HG03378 (cell line): ENCODE measurements around the gene IAPP.
"Not testable (repeated sequence)": the region's sequence is repeated elsewhere in the genome, so short reads cannot be mapped to it uniquely, and the experiment has no call there.

Experiments
- ATAC-seq: cut with Tn5 transposase; IDR thresholded peaks from one replicate; pipeline ENCODE4 v1.9.1; 2021; ENCODE audit warnings: mild to moderate bottlenecking, moderate library complexity; ENCODE audit not compliant: unreplicated experiment

IAPP gene

DNA sequence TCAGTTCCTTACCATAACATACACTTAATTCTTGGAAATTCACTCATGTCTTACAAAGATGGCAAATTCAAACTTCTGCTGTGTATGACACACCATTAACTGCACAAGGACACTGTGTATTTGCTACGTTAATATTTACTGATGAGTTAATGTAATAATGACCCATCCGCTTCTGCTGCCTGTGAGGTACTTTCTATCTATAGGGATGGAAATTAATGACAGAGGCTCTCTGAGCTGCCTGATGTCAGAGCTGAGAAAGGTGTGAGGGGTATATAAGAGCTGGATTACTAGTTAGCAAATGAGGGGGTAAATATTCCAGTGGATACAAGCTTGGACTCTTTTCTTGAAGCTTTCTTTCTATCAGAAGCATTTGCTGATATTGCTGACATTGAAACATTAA lies at the start of gene IAPP:
Gene IAPP, plus strand, starts transcription at position 301 of the 400 bp plus-strand sequence. CDS start 450 bp downstream, outside the sequence.
- no peak for ATAC-seq

DNA sequence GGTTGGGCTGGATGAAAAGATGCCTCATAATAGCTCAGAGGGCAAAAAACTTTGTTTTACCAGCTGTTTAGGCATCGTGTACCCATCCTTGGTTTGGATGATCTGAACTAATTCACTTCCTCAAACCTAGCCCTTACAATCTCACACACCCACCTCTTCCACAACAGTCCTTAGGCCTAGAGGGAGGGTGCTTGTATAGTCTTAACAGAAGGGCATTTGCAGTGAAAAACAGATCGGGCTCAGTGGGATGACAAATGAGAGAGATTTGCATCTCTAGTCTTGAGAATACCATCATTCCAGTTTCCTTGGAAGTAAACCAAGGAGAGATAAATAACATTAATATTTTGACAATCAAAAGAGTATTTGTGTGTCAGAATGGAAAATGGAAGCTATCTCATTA lies 49.0 kb upstream of the IAPP start:
- no peak for ATAC-seq

DNA sequence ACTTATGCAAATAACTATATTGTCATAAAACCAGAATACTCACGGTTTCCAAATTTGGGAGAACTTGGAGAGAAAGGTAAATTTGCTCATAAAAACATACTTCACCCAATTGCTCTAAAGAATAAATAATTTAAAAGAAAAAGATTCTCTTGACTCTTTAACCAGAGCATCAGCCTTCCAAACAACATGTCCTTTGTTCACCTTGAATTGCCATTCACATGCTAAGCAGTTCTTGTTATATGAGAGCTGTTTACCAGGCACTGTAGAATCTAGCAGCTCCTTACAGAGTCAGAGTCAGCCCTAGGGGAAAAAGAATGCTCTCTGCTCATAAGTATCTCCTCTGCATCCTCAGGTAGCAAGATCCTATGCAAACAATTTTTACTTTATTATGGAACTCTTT lies 48.2 kb upstream of the IAPP start:
- no peak for ATAC-seq

DNA sequence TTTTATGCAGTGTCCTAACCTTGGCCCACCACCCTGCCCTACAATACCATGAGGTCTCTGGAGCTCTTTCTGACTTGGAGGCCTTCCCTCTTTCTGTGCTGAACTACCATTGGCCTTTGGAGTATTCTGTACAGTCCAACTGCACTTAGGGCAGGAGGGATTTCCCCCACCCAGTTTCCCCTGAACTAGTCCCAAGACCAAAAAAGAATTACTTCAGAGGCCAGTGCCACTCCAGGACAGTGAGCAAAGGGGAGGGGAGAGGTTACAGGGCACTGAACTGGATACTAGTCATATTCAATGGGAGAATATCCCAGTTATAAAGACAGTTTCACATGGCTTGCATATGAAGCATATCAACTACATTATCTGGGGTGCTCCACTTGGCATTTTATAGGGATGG lies 44.1 kb upstream of the IAPP start:
- no peak for ATAC-seq

GRCh38 chr12:21330682-21331253 lies 41.9 kb upstream of the IAPP start:
- no peak for ATAC-seq

GRCh38 chr12:21334771-21335325 lies 37.9 kb upstream of the IAPP start, which contains the start of gene SLCO1A2:
SLCO1A2 (minus strand) TSS chr12:21334917; CDS start chr12:21334647, 270 bp downstream.
- no peak for ATAC-seq

DNA sequence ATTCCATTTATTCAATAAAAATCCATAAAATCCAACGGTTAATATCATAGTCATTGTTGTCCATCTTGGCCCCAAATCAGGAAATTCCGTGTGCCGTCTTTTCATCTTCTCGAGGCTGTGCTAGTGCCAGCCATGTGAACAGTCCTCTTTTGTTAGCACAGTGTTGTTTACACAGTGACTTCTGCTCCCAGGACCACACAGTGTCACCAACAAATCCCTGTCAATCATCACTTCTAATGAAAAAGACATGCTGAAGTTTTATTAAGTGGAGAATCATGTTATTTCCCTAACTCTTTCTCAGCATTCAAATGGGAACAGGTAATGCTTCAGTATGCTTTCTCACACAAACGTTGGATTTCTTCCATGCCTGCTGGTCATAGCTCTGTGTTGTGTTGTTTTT lies 36.0 kb upstream of the IAPP start:
- no peak for ATAC-seq

- no peak for ATAC-seq
Observed at GRCh38 chr12:21337453-21337852, 35.2 kb upstream of the IAPP start.

DNA sequence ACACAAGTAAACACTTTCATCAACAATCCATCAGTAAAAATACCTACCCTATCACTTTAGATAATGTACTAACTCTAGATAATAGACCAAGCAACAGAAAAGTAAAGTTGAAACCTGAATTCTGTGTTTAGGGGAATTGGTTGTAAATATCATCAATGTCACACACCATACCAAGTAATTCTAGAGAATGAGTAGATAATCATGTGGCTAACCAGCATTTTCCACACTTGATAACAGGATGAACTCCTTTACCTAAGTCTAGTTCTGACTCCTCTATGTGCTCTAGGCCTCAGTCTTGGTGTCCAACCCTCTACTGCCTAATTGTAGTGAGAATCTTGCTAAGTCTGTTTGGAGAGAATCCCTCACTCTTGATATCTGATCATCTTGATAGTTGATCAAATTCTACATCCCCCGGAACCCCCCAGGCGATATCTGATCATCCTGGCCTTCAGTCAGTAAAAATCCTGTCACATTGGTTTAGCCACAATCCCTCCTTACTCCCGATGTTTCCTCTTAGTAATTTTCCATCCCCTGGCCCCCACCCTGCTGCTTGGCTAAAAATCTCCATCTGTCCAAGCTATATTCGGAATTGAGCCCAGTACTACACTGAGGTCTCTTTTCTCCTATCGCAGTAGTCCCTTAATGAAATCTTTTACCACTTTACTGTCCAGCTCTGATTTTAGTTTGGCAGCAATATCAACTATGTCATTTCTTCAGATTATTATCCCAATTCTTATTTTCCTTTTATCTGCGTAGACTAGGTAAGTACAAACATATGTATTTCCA lies 34.5 kb upstream of the IAPP start:
- no peak for ATAC-seq

DNA sequence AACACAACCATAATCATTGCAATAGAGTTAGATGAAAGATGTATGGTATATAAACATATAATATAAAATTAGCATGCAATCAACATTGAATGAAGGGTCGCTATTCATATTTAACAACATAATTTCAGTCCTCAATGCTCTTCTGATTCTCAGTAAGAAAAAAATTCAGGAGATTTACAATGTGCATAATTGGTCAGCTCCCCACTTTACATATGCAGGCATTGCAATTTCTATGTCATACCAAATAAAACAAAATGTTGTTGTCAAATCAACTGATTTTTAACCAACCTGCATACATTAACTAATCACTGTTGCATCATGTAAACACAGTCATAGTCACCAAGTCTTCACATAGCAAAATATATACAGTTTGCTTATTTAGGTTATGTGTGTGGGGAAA lies 32.8 kb upstream of the IAPP start:
- no peak for ATAC-seq

DNA sequence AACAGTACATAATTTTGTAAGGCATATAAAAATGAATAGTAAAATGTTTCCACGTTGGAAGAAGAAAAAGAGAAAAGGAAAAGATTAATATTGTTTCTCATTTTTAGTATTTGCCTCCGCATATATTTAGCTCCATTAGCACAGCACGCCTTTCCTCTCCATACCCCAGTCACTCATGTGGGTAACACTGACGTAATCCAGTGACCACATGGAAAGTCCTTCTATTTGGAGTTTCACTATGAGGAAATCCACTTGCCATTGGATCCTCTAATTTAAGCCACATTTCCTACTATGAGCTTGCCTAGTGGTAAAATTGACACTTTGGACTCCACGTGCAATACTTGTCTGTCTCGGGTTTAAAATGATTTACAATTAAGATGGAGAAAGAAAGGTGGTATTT lies 32.3 kb upstream of the IAPP start:
- ATAC-seq, result no peak

- no peak for ATAC-seq
Observed at GRCh38 chr12:21341769-21342168, 30.9 kb upstream of the IAPP start.

DNA sequence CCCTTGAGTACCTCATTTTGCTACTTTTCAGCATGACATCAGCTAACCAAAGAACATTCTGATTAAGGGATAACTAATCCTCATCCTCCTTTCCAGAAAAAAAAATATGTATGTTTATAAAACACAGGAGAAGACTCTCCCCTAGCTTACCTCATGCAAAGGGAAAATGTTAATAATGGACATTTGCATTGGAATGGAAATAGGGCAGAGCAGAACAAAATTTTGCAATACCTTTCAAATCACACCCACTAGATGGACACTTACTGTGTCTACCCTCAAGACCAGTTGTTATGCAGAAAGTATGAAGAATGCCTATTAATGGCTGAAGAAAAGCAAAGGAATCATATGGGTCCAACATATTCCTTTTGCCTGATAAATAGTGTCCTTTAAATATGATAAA lies 29.1 kb upstream of the IAPP start:
- no peak for ATAC-seq

DNA sequence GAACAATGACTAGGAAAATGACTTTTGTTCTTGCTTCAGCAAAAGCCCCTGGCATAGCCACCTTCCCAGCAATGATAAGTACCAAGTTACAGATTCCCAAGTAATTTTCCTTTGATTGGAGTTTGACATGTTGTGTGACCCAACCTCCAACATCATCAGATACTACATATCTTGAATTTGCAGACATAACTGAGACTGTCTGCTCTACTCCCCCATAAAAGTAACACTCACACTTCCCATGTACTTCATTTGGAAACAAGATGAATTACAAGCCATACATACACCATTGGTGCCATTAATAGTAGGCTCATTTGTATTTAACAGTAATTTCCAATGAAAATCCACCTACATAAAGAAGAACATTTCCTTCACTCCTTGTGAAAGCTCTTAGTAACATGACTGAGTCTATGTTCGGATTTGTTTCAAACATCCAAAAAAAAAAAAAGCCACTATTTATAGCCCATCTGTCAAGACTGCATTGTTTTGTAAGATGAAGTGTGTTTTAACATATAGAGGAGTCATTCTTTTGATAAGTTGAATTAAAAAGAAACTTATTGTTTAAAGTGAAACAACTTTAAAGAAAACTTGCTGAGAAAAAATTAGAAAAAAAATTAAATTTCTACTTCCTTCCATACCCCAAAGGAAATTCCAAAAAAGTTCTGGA lies 26.0 kb upstream of the IAPP start:
- ATAC-seq, result no peak

- ATAC-seq, result no peak
Observed at GRCh38 chr12:21350975-21351374, 21.7 kb upstream of the IAPP start.

DNA sequence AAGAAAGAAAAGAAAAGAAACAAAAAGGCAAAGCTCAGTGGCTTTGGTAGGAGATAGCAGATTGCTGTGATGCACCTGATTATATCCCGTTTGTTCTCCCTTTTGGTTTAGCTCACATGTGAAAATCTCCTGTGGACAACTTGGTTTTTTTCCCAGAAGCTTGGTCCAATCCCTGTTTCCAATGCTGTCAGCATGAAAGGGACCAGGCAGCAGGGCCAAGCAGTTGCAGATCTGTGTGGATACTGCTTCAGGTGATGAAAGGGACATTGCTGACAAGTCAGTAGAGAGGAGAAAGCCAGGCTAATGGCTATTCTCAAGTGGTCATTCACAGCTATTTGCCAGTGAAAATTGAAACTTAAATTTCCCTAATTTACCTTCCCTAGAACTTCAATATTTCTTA lies 19.2 kb upstream of the IAPP start:
- no peak for ATAC-seq

DNA sequence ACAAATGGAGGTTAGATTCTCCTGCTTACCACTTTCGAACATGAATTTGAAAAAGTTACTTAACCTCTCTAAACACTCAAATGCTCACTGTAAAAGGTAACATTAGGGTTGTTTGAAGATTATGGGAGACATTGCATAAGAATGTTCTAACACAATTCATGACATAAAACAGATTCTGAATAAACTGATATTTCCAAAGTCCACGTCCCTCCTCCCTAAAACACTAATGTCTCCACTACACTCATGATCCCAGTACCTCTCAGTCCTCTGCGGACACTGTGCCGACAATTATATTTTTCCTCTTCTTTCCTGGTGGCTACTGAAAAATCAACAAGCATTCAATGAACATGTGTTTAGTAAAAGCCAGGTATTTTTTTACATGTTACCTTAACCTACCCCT lies 18.8 kb upstream of the IAPP start:
- no peak for ATAC-seq

- ATAC-seq, result no peak
Observed at GRCh38 chr12:21354641-21355040, 18.1 kb upstream of the IAPP start.

- not testable (repeated sequence) for ATAC-seq
Observed at GRCh38 chr12:21360632-21361031, 12.1 kb upstream of the IAPP start.

GRCh38 chr12:21369141-21369980 lies 3.3 kb upstream of the IAPP start:
- no peak for ATAC-seq
